Cortex of kidney (tissue), 1 donor: ENCODE results near the gene PARG.
"Not testable (repeated sequence)": the region's sequence is repeated elsewhere in the genome, so short reads cannot be mapped to it uniquely, and the experiment has no call there.

Source experiments
- DNase-seq: peaks from one replicate; lab custom pipeline; 2025; lab: John Stamatoyannopoulos, UW

The PARG gene

DNA sequence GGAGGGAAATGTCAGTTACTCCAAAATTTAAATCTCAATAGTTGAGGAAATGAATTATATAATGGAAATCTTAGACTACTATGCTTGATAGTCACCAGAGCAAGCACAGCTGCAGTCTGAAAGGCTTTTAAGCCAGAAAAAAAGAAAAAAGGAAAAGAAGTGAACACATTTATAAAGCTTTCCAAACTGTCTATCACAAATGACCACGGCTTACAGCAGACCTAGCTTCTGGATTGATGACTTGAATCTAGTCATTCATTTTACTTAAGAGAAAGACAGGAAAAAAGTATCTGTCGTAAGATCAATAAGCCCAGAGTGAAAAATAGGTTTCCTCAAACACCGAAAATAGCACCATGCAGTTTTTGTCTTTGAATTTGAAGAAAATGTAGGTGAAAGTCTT, 111.8 kb downstream of the PARG start:
- no peak for DNase-seq

DNA sequence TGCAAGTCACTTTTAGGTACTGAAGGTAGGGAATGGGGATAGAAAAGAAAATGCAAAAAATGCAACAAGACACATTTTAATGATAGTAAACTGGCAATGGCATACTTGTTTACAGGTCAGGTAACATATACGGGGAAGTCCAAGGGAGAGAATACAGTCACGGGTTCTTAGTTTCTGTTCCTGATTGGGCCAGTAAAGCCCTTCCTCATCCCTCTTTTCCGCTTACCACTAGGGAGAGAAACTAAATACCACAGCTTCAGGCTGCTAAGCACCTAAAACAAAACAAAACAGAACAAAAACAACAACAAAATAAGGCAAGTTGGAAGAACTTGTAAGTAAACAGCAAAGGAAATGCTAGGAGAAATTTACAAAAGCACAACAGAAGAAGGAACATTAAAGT, 114.5 kb downstream of the PARG start:
- DNase-seq = no peak

DNA sequence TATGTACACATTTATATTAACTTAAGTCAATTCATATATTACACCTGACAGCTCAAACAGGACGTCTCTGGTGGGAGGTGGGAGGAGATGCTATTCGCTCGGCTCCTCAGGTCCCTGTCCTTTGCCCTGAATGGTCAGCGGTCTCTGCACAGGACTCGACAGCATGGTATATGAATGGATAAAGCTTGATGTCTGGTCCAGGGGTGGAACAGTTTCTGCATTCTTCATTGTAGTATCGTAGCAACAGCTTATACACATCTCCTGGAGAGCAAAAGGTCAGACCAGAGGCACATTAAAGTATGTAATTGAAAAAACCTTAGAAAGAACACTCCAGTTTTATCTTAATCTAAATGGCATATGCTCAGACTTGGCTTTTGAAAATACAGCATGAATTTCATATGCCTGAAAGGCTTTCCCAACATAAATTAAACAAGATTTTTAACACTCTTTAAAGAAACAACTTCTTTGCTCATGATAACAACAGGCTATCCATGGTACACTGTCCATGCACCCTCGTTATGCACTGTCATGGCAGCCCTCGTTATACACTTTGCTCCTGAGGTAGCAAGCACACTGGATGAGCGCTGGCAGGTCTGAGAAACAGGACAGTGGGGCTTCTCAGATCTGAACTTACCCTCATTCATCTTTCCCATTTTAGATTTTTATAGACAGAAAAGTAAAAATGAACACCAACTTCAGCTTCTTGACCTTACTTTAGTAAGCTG, 122.4 kb downstream of the PARG start:
- DNase-seq = no peak

DNA sequence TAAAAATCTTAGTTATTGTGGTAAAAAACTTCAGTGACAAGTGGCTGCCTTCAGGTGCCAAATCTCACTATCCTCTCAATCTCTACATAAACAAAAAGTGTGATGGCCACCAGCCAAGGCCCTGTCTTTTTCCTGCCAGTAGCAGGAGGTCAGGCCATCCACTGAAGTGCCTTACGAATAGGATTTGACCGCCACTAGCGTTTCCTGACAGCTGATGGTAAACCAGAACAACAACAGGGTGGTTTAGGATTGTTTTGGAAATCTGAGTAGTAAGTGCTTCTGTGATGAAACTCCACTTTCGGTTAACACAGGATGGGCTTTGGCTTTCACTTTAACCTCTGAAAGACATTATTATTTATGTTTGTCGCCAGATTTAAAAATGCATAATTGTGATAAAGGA, 124.0 kb downstream of the PARG start:
- DNase-seq = no peak

- DNase-seq = no peak
Measured at GRCh38 chr10:49803988-49804387, 137.8 kb downstream of the PARG start.

- DNase-seq = no peak
Measured at GRCh38 chr10:49798275-49798674, 143.6 kb downstream of the PARG start.

- DNase-seq = no peak
Measured at GRCh38 chr10:49791100-49791499, 150.7 kb downstream of the PARG start.

DNA sequence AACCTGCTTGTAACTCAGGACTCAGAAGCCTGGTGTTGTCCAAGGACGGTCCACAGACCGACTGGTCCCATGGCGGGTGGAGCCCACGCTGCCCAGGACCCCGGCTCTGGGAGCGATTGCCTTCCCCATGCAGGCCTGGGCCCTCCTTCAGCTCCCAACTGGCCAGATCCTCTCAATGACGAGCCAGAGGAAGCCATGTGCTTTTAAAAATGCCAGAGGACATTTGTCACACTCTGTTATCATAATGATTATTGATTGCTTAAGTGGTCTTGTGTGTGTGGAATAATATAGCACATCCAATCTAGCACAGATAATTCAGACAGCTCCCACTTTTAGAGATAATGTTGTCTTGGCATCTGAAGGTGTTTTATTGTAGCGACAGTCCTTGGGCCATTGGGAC, 157.1 kb downstream of the PARG start:
- no peak for DNase-seq

DNA sequence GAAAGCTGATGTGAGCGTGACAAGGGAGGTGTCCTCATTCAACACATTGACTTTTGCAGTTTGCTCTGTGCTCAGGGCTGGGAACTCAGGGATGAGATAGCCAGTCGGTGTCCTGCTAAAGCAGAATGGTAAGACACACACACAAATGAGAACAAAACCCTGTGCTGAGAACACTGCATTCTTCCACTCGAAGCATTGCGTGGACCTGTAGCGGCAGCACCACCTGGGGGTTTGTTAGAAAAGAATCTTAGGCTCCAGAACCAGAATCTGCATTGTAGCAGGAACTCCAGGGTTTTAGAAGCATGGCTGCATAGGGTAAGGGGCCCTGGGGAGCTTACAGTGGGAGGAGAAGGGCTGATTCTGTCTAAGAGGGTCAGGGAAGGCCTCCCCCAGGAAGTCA, 158.2 kb downstream of the PARG start:
- no peak for DNase-seq

DNA sequence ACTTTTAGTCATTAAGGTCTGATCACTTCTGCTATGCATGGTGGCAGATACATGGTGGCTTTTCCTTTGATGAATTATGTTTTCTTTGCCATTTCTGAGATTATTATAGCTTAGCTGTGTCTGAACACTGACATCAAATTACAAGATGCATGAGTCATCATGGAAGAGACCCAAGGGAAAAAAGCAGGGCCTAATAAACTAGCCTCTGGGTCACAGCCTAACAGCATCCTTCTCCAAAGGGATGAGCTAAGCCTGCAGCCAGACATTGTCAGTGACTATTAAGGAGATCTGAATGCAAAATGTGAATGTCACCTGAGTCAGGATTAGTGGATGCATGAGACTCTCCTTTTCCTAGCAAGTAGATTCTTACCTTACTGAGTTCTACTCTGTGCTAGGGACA, 160.6 kb downstream of the PARG start:
- DNase-seq = no peak

DNA sequence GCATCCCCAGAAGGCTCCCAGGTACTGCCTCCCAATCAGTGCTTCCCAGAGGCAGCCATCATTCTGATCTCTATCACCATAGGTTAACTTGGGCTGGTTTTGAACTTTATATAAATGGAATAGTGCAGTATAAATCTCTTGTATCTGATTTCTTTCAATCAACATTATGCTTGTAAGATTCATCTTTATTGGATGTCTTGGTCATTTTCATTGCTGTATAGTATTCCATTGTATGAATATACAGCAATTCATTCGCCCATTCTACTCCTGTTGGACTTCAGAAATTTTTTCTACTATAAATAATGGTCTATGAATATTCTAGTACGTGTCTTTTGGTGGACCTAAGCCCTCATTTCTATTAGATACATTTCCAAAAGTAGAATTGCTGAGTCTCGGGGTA, 163.6 kb downstream of the PARG start:
- DNase-seq = no peak

GRCh38 chr10:49776851-49777250, 165.0 kb downstream of the PARG start:
- DNase-seq = no peak

DNA sequence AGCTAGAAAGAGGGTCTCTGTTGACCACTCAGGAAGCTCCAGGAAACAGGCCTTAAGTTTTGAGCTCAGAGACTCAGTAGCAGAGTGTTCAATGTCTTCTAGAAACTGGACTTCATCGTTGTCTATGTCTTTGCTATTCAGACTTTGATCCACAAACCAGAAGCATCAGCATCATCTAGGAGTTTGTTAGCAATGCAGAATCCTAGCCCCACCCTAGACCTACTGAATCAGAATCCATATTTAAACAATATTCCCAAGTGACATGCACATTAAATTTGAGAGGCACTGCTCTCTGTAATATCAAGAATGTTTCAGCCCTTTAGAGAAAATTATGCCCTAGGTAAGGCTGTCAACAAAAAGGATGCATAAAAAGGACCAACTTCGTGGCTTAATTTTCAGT, 166.8 kb downstream of the PARG start:
- no peak for DNase-seq

DNA sequence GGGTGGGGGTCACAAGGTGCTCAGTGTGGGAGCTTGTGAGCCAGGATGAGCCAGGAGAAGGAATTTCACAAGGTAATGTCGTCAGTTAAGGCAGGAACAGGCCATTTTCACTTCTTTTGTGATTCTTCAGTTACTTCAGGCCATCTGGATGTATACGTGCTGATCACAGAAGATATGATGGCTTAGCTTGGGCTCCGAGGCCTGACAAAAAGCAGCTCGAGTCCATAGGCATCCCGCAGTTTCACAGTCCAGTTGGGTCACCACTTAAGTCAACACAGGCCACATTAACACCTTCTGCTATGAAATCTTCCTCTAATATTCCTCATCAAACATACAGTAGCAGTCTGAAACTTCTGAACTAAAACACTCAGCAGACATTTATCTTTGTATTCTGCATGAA, 168.9 kb downstream of the PARG start:
- DNase-seq = not testable (repeated sequence)

DNA sequence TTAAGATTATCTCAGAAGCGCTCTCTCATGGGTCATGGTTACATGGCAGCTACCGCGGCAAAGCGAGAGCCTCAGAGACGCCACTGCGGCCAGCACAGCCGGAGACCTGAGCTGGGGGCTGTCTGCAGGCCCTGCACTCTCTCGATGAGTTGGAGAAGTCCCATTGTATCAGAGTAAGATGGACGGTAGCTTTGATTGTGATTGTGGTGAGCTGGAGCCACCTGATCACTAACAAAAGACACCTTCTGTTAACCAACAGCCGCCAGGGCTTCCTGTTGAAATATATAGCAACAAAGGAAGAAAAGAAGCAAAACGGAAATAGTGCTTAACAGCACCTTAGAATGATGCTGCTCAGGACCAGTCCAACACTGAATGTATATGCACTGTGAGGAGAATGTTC, 170.8 kb downstream of the PARG start:
- not testable (repeated sequence) for DNase-seq

DNA sequence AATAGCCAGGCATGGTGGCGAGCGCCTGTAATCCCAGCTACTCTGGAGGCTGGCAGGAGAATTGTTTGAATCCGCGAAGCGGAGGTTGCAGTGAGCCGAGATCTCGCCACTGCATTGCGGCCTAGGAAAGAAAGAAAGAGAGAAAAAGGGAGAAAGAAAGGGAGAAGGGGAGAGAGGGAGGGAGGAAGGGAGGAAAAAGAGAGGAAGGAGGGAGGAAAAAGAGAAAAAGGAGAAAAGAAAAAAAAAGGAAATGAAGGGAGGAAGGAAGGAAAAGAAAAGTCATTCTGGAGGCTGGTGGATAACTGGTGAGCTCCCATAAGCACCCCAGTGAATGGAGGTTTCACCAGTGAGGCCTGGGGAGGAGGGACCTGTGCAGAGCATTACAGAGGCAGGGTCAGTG, 172.1 kb downstream of the PARG start:
- no peak for DNase-seq

- no peak for DNase-seq
Measured at GRCh38 chr10:49768731-49769130, 173.1 kb downstream of the PARG start.

GRCh38 chr10:49768329-49768728, 173.5 kb downstream of the PARG start:
- no peak for DNase-seq
